ENCODE measurements around the gene DCX.
A peak's percentile ranks its signal among the peaks of the same experiment; 100 is the strongest.

Gene DCX

DNA sequence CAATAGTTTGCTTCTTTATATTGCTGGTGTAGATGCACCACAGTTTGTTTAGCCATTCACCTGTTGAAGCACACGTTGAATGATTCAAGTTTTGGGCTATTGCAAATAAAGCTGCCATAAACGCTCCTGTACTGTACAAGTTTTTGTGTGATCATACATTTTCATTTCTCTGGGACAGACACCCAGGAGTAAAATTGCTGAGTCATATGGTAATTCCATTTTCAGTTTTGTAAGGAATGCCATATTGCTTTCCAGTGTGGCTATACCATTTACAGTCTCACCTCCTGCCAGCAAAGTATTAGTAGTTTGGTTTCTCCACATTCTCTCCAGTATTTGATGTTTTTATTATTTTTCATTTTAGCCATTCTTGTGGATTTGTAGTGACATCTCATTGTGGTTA lies 109.7 kb downstream of the DCX start:
- no peak for DNase-seq

DNA sequence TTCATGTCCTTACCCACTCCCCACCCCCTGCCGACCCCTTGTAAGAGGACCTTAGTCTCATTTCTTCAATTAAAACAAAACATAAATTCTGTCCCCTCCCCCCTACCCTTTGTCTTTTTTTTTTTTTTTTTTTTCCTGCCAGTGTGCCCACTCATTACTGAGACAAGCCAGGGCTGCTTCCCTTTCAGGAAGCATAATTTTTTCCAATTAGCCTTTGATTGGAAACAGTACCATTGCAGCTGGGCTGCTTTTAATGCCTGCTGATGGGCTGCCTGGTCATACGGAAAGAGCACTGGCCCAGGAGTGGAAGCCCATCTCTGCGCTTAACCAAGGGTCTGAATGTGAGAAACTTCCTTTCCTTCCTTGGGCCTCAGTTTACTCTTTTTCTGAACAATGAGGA lies 123.2 kb downstream of the DCX start:
- no peak for DNase-seq

DNA sequence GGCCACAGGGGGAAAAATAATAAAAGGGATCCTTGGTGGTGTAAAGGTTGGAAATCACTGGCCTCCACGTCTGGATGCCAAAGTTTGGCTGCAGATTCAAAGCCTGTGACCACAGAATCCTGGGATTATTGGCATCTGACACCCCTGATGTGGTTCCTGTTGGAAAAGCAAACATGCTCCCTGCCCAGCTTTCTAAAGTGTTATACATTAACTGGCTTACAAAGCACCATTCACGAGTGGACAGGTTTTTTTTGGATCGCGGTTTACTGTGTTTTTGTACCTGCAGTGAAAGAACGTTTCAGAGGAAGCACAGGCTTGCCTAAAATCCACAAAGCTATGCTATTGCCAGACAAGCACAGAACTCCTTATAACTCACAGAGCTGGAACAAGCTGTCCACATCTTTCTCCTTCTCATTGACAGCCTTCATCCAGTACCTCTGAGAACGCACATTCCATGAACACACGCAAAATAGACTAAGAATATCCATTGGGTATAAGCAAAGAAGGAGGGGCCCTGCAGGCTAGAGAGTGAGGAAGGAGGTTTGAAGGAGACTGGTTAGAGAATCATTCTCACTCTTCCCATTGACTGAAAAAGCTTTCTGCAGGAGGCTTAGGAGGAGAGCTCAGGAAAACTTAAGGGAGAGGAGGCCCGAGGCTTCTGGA lies 127.2 kb downstream of the DCX start:
- no peak for DNase-seq

DNA sequence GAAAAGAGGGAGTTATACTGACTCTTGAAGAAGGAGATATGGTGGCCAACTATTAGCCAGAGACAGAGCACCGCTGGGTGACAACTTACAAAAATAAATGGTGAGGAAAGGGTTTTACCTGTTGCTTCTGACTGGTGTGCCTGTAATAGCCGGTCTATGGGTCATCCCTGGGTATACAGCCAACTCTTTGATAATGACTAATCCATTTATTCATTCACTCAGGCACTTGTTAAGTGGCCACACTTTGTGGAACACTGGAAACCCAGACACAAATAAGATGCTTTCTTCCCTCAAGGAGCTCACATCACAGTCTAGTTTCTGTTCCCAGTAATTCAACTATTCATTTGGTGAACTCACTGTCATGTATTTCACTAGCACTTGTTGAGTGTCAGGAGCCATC lies 128.5 kb downstream of the DCX start:
- DNase-seq = no peak

DNA sequence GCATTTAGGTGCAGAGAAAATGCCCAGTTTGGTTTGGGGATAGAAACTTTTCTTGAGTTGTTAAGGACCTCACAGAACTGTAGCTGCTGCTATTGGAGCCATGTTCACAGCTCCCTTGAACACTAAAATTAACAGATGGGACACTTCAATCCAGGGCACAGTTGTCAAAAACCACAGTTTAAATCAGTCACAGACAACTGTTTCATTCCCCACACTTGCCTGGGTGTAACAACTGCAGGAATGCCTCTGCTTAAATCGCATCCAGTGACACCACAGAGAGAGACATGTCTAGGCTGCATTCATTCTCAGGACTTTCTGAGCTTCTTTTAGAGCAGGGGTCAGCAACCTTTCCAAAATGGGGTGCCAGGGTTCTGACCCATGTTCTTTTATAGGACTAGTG lies 129.0 kb downstream of the DCX start:
- DNase-seq = no peak

DNA sequence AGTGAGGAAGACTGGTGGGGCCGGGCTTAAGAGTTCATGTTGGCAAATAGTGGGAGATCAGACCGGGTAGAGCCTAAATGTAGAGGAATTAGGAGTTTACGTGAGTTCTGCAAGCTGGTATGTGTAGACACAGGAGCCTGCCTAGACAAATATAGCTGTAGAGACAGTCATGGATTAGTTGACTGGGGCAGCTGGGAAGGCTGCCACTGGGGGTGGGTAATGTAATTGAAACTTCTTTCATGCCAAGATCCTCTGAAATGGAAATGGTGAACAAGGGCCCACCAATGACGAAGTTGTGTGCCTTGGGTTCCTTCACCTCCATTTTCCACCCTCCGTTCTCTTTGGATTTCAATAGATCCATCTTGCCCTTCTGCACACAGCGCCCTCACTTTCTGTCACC lies 129.9 kb downstream of the DCX start:
- DNase-seq = no peak

DNA sequence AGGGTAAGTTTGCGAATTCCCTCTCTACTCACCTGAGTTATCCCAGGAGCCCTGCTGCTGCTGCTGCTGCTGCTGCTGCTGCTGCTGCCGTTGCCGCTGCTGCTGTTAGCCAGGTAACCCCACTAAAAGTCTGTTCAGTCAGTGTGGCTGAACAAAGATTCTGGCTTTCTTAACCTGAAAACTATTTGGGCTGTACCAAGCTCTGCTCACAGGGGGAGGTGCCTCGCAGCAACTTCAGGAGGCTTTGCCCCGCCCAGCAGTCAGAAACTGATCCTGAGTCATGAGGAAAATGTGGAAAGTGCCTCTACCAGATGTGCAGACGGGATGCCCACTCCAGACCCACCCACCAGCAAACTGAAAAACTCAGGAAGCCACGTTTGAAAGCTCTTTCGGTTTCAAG lies 141.7 kb downstream of the DCX start, which contains the start of gene CAPN6:
TSS of gene CAPN6 (minus strand) at position 145 of the 400 bp plus-strand sequence. CDS start 6,547 bp downstream, outside the sequence.
- DNase-seq = no peak

DNA sequence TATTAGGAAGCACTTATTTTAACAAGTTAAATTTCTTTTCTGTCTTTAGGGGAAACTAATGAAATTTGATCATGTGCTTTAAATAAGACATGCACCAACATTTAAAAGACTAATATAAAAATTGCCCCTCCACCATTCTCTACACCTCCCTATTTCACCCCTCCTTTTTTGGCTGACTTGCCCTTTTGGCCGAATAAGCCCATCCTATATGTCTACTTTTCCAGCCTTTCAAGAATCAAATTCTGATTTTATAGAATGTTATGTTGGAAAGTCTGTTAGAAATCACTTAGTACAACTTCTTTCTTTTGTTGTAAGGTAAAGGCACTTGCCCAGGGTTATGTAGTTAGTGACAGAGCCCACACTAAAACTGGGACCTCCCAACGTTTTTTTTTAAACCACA lies 143.5 kb downstream of the DCX start:
- no peak for DNase-seq

DNA sequence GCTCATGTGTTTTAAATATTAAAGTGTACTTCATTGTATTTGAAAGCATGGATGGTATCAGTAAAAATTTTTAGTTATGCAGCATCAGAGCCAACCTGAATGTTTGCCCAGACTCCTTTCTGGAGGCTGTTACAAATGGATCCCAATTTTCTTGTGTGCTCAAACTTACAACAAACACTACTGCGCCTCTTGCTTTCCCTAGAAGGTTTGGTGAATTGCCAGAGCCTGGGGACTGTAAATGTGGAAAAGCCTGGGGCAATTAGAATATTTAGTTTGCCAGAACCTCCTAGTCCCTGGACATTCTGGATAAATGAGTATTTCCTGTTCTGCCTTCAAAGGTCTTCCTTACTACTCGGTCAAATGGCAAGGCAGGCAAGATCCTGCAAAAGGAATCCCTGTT lies 146.5 kb downstream of the DCX start:
- DNase-seq = no peak

DNA sequence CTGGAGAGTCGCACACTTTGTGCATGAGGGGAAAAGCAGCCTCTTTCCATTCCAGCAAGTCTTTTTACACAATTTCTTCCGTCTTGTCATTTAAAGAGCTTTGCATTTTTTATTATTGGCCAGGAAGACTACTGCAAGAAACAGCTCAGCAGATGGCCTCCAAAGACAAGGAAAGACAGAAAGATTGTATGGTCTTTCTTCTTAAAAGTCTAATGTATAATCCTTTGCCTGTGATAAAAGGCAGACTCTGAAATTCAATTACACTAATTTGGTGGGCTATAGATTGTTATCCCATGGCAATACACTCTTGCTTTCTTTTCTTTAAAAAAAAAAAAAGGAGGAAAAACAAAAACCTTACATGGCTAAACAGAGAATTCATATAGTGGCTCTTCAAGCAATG lies 147.6 kb downstream of the DCX start:
- no peak for DNase-seq

DNA sequence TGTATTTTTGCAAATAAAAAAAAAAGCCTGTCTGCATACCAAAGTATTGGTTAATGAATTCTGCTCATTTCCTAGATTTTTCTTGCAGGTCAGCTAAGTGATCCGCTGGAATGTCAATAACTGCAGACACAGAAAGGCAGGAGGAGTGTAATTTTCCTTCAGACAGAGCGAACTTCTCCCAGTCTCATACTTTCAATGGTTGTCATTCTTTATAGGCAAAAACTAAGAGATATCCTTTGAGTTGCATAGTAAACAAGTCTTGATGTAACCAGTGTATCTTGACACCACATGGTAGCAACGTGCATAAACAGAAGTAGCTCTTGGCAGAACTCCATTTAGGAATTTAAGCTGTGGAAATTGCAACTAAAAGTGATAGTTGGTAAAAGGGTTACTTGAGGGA lies 149.9 kb downstream of the DCX start:
- no peak for DNase-seq

DNA sequence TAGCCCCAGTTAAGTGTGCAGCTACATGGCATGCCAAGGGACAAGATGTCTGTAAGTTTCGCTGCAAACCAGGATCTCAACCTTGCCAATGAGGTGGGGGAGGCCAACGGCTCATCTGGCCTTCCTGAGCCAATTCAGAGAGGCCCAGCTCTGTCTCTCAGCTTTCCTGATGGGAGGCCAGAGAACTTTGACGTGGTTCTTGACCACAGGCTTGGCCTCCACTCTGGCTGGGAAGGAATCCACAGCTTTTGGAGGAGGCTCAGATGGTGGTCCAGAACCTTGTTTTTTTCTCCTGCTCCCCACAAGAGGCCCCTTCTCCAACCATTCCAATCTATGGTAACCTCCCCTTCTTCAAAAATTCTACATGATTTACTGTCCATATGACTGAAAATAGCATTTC lies 151.5 kb downstream of the DCX start:
- no peak for DNase-seq

DNA sequence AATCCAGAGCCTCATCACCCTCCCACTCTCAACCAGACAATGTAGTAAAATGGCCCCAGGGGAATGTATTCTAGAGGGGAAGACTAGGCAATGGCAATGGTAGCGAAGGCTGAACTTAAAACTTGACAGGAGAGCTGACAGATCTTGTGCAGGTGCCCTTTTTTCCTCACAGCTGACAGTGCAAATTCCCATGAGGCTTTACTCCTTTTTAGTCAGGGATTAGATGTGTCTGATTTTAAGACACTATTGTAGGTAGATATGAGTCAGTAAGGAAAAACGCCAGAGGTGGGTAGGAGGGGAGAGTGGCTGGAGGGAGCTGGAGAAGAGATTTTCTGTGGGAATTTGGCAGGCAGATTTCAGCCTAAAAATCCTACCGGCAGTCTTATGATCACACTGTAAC lies 152.4 kb downstream of the DCX start:
- DNase-seq = no peak

DNA sequence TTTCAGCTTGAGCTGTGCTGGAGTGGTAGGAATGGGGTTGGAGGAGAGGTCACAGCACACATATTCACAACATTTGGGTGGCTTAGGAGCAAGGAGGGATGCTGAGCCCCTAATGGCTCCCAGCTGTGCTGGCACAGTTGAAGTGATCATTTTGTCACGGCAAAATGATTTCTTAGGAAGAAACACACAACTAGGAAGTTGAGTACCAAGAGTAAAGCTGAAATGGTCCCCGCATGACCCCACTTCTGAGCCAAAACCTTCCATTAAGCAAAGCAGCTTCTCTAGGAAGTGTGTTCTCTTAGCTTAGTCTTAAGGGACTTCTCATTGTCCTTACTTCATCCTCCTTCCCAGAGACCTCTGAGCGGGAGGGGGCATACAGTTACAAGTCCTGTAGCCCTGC lies 154.3 kb downstream of the DCX start:
- no peak for DNase-seq

DNA sequence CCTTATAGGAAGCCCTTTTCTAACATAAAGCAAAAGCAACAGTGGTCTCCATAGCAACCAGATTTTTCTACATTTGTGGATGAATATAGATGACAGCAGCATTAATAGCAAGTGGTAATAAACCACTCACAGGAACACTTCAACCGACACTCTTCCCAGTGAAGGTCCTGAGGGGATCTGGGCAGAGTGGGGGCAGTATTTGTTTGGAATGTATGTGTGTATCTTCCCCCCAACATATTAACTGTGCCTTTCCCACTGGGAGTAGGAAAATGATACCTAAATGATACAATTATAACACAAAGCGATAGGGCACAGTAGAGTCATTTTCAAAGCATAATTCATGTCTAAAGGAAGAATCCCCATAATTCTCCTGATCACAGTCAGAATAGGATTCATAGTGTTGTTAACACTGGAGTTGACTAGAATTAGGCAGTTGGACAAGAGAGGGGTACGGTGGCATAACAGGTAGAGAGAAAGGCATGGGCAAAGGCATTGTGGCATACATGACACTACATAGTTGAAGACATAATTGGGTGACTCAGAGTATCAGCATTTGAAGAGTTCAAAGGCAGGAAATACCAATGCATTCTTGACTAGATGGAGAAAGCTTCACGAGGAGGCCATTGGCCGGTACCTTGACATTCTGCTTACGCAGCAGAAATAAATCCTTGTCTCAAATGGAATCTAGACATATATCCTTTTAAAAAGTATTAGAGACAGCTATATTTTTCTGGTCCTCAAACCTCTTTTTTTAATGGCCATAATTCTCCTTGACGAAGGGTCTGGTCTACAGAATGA lies 156.9 kb downstream of the DCX start:
- DNase-seq = no peak

DNA sequence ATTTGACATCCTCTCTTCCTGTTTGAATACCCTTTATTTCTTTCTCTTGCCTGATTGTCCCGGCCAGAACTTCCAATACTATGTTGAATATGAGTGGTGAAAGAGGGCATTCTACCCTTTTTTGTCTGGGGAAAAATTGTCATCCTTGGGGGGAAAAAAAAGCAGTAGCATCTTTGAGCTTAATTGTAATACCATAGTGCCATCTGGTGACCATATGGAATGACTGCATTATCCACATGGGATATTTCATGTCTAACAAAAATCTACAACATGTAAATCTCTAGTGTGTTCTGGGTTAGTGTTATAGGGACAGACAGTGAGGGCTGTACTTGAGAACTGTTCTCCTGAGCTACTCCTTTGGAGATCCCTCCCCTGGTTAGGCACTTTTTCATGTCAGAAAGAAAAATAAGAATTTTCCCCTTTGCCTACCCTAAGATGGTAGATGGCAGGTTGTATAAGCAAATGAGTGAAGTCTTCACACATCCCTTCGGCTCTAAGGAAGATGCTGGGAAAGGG lies 167.7 kb downstream of the DCX start:
- DNase-seq = peak; percentile 1

All from CD4-positive, alpha-beta T cell treated with Interleukin-4 for 4 hours (primary cell).